Activated CD8-positive, alpha-beta memory T cell treated with anti-CD3 and anti-CD28 coated beads for 1 hour (primary cell): ENCODE results near the gene SPINK8.
"Not testable (repeated sequence)": the region's sequence is repeated elsewhere in the genome, so short reads cannot be mapped to it uniquely, and the experiment has no call there.

ENCODE experiments used
- DNase-seq, 2 donors: peaks; one replicate each; pipeline ENCODE4 v3.0.0-alpha.2; 2020; ENCODE audit warnings: low read depth in 1 of 2; ENCODE audit errors: extremely low read depth in 1 of 2

Gene SPINK8

GRCh38 chr3:48280881-48281280 is 52.6 kb downstream of the SPINK8 start:
- DNase-seq, result no peak

DNA sequence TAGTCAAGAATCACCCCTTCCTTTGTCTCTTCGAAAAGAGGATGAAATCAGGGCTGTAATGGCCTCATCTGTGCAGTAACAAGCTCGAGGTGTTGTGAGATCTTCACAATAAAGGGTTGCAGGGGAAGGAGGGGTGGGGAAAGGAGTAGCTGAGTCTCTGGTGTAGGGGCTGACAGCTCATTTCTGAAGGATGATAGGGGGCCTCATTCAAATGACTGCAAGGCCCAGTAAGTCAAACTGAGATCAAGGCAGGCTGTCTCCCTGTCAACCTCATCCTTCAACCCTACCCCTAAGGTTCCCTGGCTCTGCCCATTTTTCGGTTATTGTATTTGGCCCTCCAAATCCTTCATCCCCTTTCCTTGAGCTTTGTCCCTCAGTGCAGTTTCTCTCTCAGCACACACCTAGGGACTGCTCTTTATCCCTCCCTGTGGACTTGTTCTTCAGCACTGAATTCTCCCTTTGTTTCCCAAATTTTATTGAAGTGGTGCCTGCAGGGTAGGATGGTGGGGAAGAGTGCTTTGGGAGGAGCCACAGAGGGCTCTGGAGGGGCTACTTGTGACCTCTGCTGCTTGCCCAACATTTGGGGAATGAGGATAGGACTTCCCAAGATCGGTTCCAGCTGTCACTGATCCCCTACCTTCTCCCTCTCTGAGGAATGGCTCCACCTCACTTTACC is 54.4 kb downstream of the SPINK8 start:
- DNase-seq, result no peak

DNA sequence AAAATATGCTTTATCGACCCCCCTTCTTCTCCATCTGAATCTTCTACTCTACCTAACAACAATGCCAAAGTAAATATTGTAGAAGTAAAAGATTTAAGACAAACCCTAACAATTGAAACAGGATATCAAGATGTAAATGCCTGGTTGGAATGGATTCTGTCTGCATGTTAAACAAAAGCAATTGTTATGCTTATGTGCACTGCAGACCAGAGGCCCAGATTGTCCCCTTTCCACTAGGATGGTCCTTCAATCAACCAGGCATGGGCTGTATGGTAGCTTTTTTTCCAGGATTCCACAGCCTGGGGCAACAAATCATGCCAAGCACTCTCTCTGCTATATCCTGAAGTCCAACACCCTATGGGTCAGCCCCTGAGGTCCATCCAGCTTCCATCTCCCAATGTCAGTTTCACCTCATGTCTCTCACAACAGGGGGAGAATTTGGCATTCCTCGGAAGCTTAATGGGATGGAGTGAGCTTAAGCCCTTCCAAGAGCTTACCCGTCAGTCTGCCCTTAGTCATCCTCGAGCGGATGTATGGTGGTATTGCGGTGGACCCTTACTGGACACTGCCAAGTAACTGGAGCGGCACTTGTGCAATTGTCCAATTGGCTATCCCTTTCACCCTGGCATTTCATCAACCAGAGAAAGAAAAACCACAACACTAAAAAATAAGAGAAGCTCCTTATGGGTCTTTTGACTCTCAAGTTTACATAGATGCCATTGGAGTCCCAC is 56.4 kb downstream of the SPINK8 start:
- no peak for DNase-seq

GRCh38 chr3:48275287-48276027 is 58.0 kb downstream of the SPINK8 start:
- no peak for DNase-seq

DNA sequence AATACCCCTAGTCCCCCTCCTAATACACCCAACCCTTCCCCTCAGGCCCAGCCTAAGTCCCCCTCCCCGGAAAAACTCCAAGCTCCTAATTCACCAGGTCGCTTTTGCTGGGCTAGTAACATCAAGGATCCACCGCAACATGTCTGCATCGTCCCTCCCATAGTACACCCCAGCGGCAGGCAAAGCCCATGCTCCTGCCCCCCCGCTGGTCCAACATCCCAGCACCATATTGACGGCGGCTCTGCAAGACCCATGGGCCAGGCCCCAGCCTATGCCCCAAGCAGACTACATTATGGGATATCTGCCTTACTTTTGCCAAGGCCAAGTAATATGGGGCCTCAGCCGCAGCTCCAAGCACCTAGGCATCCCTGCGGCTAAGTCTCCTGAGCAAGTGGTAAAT is 59.0 kb downstream of the SPINK8 start:
- no peak for DNase-seq

DNA sequence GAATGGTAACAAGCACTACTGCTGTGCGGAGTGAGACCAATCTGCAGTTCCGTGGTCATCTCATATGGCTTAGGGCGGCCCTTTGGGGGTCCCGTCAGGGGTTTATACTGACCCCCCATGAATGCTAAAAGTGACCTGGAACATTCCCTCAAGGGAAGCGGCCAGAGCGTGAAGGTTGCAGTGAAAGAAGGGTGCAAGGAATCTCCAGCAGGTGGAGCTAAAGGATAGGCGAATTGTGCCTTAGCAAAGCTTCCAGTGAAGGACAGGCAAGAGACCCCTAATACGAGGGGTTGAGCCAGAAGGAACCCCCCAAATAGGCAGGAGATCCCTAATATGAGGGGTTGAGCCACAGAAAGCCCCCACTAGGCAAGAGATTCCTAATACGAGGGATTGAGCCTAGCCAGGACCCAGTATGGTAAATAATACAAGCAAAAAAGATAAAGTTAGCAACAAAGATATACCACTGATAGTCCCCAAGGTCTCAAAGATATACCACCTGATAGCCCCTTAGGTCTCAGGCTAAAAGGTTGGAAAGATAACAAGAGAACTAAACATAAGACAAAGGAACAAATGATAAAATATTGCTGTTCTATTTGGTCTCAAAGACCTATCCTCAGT is 59.8 kb downstream of the SPINK8 start:
- peak; percentile 25 for DNase-seq

GRCh38 chr3:48271763-48272498 is 61.5 kb downstream of the SPINK8 start:
- DNase-seq, result no peak

- not testable (repeated sequence) for DNase-seq
These were observed 62.2 kb downstream of the SPINK8 start for GRCh38 chr3:48271223-48271622.

GRCh38 chr3:48270306-48270705 is 63.2 kb downstream of the SPINK8 start:
- no peak for DNase-seq

DNA sequence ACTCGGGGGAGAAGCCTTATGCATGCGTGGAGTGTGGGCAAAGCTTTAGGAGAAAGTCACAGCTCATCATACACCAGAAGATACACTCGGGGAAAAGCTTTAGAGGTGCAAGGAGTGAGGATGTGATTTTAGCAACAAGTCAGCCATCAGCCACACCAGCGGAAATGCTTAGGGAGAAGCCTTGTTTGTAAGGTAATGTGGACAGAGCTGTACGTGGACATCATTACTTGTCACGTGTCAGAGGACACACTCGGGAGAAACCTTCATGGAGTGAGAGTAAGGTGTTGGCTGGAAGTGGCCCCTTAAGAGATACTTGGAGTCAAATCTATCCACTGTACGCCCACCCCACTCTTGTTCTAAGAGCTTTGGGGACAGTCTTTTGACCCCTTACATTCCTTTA is 63.9 kb downstream of the SPINK8 start:
- DNase-seq, result no peak

DNA sequence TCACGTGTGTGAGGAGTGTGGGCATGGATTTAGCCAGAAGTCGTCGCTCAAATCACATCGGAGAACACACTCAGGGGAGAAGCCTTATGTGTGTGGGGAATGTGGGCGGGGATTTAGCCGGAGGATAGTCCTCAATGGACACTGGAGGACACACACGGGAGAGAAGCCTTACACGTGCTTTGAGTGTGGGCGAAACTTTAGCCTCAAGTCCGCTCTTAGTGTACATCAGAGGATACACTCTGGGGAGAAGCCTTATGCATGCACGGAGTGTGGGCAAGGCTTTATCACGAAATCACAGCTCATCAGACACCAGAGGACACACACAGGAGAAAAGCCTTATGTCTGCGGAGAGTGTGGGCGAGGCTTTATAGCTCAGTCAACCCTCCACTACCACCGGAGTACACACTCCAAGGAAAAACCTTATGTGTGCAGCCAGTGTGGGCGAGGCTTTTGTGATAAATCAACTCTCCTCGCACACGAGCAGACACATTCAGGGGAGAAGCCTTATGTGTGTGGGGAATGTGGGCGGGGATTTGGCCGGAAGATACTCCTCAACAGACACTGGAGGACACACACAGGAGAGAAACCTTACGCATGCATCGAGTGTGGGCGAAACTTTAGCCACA is 64.4 kb downstream of the SPINK8 start:
- DNase-seq, result no peak

DNA sequence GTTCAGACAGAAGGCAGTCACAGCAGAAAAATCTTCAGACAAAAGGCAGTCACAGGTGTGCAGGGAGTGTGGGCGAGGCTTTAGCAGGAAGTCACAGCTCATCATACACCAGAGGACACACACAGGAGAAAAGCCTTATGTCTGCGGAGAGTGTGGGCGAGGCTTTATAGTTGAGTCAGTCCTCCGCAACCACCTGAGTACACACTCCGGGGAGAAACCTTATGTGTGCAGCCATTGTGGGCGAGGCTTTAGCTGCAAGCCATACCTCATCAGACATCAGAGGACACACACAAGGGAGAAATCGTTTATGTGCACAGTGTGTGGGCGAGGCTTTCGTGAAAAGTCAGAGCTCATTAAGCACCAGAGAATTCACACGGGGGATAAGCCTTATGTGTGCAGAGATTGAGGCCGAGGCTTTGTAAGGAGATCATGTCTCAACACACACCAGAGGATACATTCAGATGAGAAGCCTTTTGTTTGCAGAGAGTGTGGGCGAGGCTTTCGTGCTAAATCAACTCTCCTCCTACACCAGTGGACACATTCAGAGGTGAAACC is 65.0 kb downstream of the SPINK8 start:
- DNase-seq, result peak; percentile 41 to 62

GRCh38 chr3:48267782-48268181 is 65.7 kb downstream of the SPINK8 start:
- DNase-seq, result no peak

DNA sequence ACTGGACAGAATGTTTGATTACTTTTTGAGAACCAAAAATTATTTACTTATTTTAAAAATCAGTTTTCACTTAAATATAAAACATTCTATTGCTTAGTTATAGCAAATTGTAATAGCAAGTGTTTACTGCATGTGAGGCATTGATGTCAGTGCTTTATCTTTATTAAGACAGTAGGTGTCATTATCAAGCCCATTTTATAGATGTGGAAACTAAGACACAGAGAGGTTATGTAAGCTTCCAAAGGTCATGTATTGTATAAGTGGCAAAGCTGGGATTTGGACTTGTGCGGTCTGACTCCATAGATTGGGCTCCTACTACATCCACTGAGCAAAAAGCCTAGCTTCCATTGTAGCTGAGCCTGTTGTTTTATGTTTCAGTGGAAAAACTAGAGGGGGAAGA is 74.9 kb downstream of the SPINK8 start:
- no peak for DNase-seq
